ENCODE results near the gene FGGY.
"Not testable (repeated sequence)": the region's sequence is repeated elsewhere in the genome, so short reads cannot be mapped to it uniquely, and the experiment has no call there.

Gene FGGY

DNA sequence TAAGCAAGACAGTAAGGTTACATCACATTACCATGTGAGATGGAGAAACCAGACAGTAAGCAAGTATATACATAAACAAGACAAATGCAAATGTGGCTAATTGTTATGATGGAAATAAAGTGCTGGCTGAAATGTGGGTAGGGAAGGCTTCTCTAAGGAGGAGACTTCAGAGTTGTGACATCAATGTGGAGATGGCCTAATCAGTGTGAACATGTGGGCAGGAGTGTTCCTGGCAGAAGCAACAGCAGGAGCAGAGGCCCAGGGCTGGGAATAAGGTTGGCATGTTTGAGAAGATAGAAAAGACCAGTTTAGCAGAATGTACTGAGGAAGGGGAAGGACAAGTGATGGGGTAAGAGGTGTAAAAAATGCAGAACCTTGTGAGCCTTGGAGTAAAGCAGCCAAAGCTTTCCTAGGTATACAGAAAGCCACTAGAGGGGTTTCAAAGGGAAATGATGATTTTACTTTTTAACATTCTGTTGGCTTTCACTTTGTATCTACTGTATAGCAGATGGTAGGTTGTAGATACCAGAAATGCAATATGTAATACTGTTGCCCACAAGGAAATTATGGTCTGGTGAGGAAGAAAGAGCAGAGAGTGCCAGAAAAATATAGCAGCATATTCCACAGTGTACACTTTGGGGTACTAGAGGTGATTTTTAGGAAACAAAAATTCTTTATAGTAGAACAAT is 197.4 kb downstream of the FGGY start:
- H3K4me1 ChIP-seq (ENCODE audit: insufficient read depth, low read length): no peaks in the 10 kb centered on the region
- H3K9me3 ChIP-seq (ENCODE audit: low read length): no peaks in the 10 kb centered on the region
- no peaks in the 10 kb centered on the region for H3K27me3 ChIP-seq (ENCODE audit: insufficient read depth, low read length)
- no peak overlapping the region for H2AFZ ChIP-seq (ENCODE audit: low read depth, low read length)
- no peaks in the 10 kb centered on the region for H3K36me3 ChIP-seq (ENCODE audit: insufficient read depth, low read length)
- H3K4me3 ChIP-seq (ENCODE audit: low read length): no peak overlapping the region

DNA sequence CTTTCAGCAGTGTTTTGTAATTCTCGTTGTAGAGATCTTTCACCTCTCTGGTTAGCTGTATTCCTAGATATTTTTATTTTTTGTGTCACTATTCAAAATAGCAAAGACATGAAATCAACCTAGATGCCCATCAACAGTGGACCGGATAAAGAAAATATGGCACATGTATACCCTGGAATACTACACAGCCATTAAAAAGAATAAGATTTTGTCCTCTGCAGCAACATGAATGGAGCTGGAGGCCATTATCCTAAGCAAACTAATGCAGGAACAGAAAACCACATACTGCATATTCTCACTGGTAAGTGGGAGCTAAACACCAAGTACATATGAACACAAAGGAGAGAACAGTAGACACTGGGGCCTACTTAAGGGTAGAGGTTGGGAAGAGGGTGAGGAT is 199.3 kb downstream of the FGGY start:
- H3K9me3 ChIP-seq (ENCODE audit: low read length); H3K27me3 ChIP-seq (ENCODE audit: insufficient read depth, low read length); H3K4me1 ChIP-seq (ENCODE audit: insufficient read depth, low read length); H3K4me3 ChIP-seq (ENCODE audit: low read length); H3K36me3 ChIP-seq (ENCODE audit: insufficient read depth, low read length); H2AFZ ChIP-seq (ENCODE audit: low read depth, low read length): not testable (repeated sequence)

DNA sequence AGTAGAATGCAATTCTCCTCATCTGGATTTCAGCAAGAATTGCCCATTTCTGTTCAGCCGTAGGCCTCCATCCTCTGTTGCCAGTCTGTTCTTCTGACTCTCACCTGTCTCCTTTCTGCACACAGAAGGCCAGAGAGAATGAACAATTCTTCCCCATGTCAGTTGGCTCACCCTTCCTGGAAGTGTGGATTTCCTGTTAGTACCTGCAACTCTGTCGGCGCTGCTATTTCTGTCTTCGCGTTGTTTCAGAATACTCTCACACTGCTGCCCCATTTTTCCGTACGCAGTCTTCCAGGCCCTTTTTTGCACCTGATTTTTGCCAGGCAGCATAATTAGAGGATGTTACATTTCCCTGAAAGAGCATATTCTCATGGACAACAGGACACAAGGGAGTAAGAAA is 200.7 kb downstream of the FGGY start:
- H3K36me3 ChIP-seq (ENCODE audit: insufficient read depth, low read length): no peaks in the 10 kb centered on the region
- no peaks in the 10 kb centered on the region for H3K27me3 ChIP-seq (ENCODE audit: insufficient read depth, low read length)
- no peaks in the 10 kb centered on the region for H3K9me3 ChIP-seq (ENCODE audit: low read length)
- H2AFZ ChIP-seq (ENCODE audit: low read depth, low read length): no peak overlapping the region
- peaks cover 6% of the 10 kb centered on the region for H3K4me1 ChIP-seq (ENCODE audit: insufficient read depth, low read length)
- no peak overlapping the region for H3K4me3 ChIP-seq (ENCODE audit: low read length)

DNA sequence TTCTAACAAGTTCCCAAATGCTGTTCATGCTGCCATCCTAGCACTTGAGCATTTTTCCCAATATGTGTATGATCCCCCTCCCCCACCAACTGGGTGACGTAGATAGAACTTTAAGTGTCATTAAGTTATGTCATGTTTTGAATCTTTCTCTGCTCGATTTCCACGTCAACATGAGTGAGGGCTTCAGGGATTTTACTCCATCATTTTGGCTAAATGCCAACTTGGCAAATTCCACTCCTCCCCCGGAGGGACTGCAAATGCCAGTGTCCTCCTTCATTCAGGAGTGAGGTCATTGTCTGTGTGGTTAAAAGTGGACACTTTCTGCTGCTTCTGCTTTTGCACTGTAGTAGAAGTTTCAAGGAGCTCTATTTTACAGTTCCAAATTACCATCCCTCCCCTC is 201.7 kb downstream of the FGGY start:
- H3K4me1 ChIP-seq (ENCODE audit: insufficient read depth, low read length): peaks cover 6% of the 10 kb centered on the region
- H3K27me3 ChIP-seq (ENCODE audit: insufficient read depth, low read length): no peaks in the 10 kb centered on the region
- no peak overlapping the region for H3K4me3 ChIP-seq (ENCODE audit: low read length)
- H2AFZ ChIP-seq (ENCODE audit: low read depth, low read length): no peak overlapping the region
- no peaks in the 10 kb centered on the region for H3K9me3 ChIP-seq (ENCODE audit: low read length)
- H3K36me3 ChIP-seq (ENCODE audit: insufficient read depth, low read length): no peaks in the 10 kb centered on the region

DNA sequence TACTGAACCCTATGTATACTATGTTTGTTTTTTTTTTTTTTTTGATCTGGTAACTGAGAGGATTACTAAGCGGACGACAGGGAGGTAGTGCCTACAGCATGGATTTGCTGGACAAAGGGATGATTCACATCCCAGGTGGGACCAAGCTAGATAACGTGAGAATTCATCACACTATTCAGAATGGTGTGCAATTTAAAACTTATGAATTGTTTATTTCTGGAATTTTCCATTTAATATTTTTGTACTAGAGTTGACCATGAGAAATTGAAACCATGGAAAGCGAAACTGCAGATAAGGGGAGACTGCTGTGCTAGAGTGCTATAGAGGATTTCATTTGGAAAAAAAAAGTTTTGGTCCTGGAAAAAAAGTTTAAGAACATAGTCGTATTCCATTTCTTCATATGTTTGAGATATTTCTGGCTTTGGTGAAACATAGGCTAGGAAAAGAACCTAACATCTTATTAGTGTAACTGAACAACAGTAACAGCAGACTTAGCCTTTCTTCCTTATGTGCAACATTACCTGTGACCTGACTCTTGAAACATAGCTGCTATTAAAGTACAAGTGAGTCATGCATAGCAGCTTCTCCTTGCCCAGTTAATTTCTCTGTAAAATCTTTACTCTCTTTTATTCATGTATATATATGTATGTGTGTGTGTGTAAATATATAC is 202.5 kb downstream of the FGGY start:
- no peaks in the 10 kb centered on the region for H3K27me3 ChIP-seq (ENCODE audit: insufficient read depth, low read length)
- no peaks in the 10 kb centered on the region for H3K36me3 ChIP-seq (ENCODE audit: insufficient read depth, low read length)
- no peak overlapping the region for H2AFZ ChIP-seq (ENCODE audit: low read depth, low read length)
- H3K4me3 ChIP-seq (ENCODE audit: low read length): no peak overlapping the region
- peaks cover 6% of the 10 kb centered on the region for H3K4me1 ChIP-seq (ENCODE audit: insufficient read depth, low read length)
- H3K9me3 ChIP-seq (ENCODE audit: low read length): no peaks in the 10 kb centered on the region

DNA sequence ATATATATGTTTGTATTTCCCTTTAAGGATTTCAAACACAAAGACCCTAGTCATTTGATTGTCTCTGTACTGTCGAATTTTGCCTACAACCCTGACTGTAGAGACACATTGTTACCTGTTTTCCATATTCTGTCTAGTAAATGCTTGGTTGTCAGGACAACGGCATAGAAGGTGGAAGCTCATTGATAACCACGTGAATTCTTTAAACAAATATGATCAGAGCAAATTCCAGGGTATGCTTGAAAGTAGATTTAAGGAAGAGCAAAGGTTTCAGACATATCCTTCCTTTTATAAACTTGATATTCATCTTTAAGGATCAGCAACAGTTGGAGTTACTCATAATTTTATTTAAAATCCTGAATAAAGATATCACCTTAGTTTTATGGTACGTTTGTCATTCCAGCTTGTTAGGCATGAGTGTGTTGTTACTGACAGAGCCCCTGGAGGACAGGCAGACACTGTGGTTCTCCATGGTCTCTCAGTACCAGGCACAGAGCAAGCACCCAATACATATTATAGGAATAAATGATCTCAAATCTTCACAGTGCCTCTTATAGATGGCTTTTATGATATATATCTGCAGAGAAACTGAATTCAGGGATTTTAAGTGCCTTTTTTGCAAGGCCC is 203.2 kb downstream of the FGGY start:
- no peaks in the 10 kb centered on the region for H3K27me3 ChIP-seq (ENCODE audit: insufficient read depth, low read length)
- H2AFZ ChIP-seq (ENCODE audit: low read depth, low read length): no peak overlapping the region
- H3K4me1 ChIP-seq (ENCODE audit: insufficient read depth, low read length): peaks cover 6% of the 10 kb centered on the region
- no peaks in the 10 kb centered on the region for H3K9me3 ChIP-seq (ENCODE audit: low read length)
- no peak overlapping the region for H3K4me3 ChIP-seq (ENCODE audit: low read length)
- no peaks in the 10 kb centered on the region for H3K36me3 ChIP-seq (ENCODE audit: insufficient read depth, low read length)

DNA sequence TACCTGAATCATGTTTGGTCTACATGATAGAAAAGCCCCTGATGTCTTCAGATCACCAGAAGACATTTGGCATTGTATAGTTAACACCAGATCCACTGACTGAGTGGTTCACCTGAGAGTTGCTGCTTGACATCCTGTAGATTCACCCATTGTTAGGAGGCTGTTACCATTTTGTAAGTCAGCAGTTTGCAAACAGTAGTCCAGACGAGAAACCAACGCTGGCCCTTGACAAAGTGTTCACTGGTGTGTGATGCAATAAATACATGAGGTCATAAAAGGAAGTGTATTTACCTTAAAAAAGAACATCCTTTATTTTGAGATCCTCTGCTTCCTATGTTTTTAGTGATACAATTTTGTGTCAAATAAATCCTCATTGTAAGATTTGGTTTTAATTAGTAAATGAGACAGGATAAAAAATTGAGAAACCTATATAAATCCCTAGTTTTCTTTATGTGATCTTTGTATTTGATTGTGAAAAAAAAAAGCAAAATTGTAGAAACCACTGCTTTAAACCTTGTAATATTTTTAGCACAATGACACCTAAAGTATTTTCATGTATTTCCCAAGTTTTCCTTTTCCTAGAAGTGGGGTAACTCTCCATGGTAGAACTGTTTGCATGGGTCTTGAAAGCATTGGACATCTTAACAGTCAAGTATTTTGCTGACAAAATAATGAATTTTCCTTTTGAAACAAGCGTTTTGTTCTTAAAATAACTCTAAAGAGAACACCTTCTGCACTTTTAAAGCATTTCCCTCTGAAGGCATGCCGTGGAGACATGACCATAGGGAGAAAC is 204.3 kb downstream of the FGGY start:
- no peaks in the 10 kb centered on the region for H3K27me3 ChIP-seq (ENCODE audit: insufficient read depth, low read length)
- peaks cover 6% of the 10 kb centered on the region for H3K4me1 ChIP-seq (ENCODE audit: insufficient read depth, low read length)
- H2AFZ ChIP-seq (ENCODE audit: low read depth, low read length): no peak overlapping the region
- H3K4me3 ChIP-seq (ENCODE audit: low read length): no peak overlapping the region
- no peaks in the 10 kb centered on the region for H3K36me3 ChIP-seq (ENCODE audit: insufficient read depth, low read length)
- H3K9me3 ChIP-seq (ENCODE audit: low read length): no peaks in the 10 kb centered on the region

DNA sequence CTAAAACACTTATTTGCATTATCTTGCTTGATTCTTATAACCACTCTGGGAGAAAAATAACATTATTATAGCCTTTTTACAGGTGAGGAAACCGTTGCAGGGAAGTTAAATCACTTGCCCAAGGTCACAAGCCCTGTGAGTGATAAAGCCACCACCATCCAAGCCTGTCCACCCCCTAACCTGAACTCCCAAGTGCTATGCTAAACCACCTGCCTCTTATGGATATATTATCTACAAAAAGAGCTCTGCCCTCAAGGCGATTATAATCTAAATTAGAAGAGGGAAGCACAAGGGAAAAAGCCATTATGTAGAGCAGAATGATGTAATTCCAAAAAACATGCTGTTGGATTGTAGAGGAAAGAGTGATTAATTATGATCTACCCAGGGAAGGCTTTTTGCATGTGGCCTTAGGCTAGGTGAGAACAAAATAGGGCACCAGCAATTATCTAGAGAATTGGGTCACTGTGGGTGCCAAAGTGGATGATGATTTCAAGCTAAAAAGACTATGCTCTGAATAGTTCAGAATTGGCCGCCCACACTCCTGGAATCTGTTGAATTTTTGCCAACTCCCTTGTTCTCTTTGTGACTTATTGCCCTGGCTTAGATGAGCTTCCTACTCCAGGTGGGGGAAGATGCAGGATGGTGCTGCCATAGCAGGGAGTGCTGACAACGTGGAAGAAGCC is 205.3 kb downstream of the FGGY start:
- H3K4me1 ChIP-seq (ENCODE audit: insufficient read depth, low read length): peaks cover 6% of the 10 kb centered on the region
- H3K27me3 ChIP-seq (ENCODE audit: insufficient read depth, low read length): no peaks in the 10 kb centered on the region
- H3K9me3 ChIP-seq (ENCODE audit: low read length): no peaks in the 10 kb centered on the region
- no peak overlapping the region for H3K4me3 ChIP-seq (ENCODE audit: low read length)
- H3K36me3 ChIP-seq (ENCODE audit: insufficient read depth, low read length): no peaks in the 10 kb centered on the region
- no peak overlapping the region for H2AFZ ChIP-seq (ENCODE audit: low read depth, low read length)

DNA sequence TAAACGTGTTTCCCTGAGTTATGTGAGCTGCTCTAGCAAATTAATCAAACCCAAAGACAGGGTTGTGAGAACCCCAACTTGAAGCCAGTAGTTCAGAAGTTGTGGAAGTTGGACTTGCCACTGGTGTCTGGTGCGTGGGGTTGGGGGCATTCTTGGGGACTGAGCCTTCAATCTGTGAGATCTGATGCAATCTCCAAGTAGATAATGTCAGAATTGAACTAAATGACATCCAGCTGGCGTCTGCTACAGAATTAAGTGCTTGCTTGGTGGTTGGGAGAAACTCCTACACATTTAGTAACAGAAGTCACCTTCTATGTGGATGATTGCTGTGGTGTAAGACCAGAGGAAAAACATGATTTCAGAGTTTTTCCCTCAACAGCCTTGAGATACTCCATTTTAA is 207.4 kb downstream of the FGGY start:
- peaks cover 6% of the 10 kb centered on the region for H3K4me1 ChIP-seq (ENCODE audit: insufficient read depth, low read length)
- H3K36me3 ChIP-seq (ENCODE audit: insufficient read depth, low read length): no peaks in the 10 kb centered on the region
- no peaks in the 10 kb centered on the region for H3K9me3 ChIP-seq (ENCODE audit: low read length)
- no peaks in the 10 kb centered on the region for H3K27me3 ChIP-seq (ENCODE audit: insufficient read depth, low read length)
- no peak overlapping the region for H3K4me3 ChIP-seq (ENCODE audit: low read length)
- H2AFZ ChIP-seq (ENCODE audit: low read depth, low read length): no peak overlapping the region

DNA sequence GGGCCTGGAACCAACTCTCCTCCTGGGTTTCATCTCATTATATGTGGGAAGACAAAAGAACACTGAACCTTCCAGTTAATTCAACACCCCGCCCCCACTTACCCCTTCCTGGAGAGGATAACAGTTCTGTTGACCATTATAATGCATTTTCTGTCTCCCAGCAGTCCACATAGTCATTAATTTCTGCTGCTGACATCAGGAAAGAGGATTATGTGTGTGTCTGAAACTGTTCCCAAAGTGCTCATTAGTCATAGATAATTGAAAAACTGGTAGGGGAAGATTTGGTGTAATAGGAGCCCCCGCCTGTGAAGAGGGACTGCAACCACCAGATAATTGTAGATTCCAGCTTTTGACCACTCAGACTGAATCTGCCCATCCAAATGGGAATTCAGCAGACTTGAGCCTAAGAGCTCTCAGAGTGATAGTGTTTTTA is 208.7 kb downstream of the FGGY start:
- Histone ChIP-seq H3K36me3 (ENCODE audit: insufficient read depth, low read length) (no peaks in the 10 kb centered on the region), H2AFZ (ENCODE audit: low read depth, low read length) (no peak overlapping the region), H3K27me3 (ENCODE audit: insufficient read depth, low read length) (no peaks in the 10 kb centered on the region), H3K4me1 (ENCODE audit: insufficient read depth, low read length) (no peaks in the 10 kb centered on the region), H3K4me3 (ENCODE audit: low read length) (no peak overlapping the region), H3K9me3 (ENCODE audit: low read length) (no peaks in the 10 kb centered on the region)

DNA sequence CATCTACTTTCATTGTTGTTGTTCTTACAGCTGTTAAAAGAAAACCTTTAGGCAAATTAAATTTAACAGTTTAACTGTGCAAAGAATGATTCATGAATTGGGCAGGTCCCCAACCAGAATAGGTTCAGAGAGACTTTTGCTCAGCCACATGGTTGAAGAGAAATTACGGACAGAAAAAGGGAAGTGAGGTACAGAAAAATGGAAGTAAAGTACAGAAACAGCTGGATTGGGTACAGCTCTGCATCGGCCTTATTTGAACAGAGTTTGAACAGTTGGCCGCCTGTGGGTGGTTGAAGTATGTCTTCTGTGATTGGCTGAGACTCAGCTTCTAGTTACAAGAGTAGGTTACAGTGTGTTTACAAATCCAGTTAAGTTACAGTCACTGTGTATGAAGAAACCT is 210.1 kb downstream of the FGGY start:
- H3K9me3 ChIP-seq (ENCODE audit: low read length): no peaks in the 10 kb centered on the region
- no peak overlapping the region for H2AFZ ChIP-seq (ENCODE audit: low read depth, low read length)
- no peaks in the 10 kb centered on the region for H3K27me3 ChIP-seq (ENCODE audit: insufficient read depth, low read length)
- H3K36me3 ChIP-seq (ENCODE audit: insufficient read depth, low read length): no peaks in the 10 kb centered on the region
- peaks cover 10% of the 10 kb centered on the region for H3K4me1 ChIP-seq (ENCODE audit: insufficient read depth, low read length)
- H3K4me3 ChIP-seq (ENCODE audit: low read length): no peak overlapping the region

DNA sequence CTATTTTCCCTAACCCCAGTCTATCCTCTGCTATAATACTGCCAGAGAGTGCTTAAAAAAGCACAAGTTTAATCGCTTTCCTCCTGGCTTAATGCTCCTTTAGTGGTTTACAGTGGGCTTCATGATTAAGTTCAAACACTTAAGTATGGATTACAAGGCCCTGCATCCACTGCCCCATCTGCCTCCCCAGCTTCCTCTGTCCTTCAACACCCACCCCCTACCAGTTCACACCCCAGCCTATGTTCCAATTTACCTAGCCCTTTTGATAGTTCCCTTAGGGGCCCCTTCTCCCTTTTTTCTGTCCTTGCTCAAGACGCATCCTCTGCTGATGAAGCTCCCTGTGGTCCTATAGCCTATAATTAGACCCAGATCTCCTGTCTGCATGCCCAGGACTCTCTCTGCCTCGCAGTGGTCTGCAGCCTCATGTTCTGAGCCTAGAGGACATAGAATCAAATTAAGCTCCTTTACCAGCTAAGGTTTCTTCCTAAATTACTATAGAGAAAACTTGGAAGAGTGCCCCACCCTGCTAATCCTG is 212.5 kb downstream of the FGGY start:
- no peak overlapping the region for H2AFZ ChIP-seq (ENCODE audit: low read depth, low read length)

More for the DNA sequence above, 212.5 kb downstream of the FGGY start:
- no peaks in the 10 kb centered on the region for H3K36me3 ChIP-seq (ENCODE audit: insufficient read depth, low read length)
- H3K4me3 ChIP-seq (ENCODE audit: low read length): no peak overlapping the region
- H3K9me3 ChIP-seq (ENCODE audit: low read length): no peaks in the 10 kb centered on the region
- peaks cover 10% of the 10 kb centered on the region for H3K4me1 ChIP-seq (ENCODE audit: insufficient read depth, low read length)
- no peaks in the 10 kb centered on the region for H3K27me3 ChIP-seq (ENCODE audit: insufficient read depth, low read length)
